GM18526 (cell line): ENCODE measurements around the gene SHISA5.

Experiments used
- POLR2A ChIP-seq: IDR thresholded peaks from 3 replicates; pipeline ENCODE4 v1.6.1; 2011; ENCODE audit not compliant: insufficient read length; ENCODE audit errors: extremely low read depth

SHISA5 gene

DNA sequence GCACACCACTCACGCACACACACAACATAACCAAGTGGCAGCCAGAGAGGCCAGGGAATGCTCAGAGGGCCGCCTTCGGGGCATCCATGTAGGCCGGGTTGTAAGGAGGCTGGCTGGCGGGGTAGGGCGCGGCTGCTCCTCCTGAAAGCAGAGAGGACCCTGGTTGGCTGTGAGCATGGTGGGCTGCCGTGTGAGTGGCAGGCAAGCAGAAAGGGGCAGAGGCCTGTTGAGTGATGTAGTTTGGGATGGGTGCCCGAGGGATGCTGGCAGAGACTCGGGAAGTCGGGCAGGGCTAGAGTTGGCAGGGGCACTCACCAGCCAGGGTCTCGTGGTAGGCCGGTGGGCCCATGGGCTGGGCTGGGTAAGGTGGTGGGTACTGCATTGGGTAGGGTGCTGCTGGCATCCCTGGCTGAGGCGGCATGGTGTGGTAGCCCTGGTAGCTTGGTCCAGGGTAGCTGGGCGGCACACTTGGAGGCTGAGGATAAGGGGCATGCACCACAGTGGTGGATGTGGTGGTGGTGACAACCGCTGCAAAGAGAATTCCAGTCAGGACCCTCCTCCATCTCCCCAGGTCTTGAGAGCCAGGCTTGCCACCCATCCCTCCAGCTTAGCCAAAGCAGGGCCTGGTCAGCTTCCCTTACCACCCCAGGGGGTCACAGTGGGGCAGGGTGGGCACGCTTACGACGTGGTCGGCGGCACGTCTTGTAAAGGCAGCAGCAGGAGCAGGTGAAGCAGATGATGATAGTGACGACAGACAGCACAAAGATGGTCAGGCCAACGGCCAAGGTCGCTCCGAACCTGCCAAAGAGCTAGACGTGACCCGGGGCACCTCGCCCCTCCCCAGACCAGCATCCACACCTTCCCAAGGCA, 34.7 kb downstream of the SHISA5 start:
- peak; percentile 16 for TF ChIP-seq POLR2A

DNA sequence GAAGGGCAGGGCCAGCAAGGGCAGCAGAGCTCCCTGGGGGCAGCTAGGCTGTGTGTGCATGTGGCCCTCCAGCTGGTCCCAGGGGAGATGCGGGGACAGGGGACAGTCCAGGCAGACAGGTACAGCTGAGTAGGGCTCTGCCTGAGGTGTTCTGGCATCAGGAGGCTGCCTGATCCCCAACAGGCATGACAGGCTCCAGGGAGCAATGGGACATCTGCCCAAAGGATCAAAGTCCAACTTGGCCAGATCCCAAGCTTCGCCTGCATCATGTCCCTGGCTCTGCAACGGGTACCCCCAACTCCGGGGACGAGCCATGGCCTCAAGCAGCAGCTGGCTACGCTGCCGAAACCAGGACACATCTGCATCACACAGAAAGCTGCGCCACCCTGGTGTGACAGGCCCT, 35.6 kb downstream of the SHISA5 start:
- TF ChIP-seq POLR2A, result no peak

DNA sequence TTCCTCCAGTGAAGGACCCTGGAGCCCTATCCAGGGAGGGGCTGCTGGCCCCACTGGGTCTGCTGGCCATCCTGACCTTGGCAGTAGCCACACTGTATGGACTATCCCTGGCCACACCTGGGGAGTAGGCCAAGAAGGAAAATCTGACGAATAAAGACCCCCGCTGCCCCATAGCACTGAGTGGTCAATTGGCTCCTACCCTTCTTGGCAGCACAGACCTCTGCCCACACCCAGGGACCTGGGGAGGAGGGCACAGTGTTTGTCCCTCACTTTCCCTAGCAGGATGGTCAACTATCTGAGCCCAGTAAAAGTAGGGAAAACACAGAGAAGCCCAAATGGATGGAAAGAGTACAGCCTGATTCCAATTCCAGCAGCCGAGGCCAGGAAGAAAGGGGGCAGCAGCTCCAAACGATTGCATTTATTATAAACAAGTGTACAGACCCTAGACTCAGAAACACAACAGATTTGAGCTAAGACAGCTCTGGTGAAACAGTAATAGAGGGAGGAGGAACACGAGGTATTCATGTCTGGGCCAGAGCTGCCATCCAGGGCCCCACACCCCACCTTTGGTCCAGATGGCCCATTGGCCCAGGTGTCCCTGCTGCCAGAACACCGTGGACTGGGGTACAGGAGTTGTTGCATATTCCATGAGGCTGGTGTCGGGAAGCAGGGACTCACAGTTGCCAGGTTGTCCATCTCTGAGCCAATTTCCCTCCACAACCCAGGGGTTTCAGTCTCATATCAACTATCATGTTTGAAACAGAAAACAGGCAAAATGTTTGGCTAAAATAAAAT, 36.3 kb downstream of the SHISA5 start:
- no peak for TF ChIP-seq POLR2A

DNA sequence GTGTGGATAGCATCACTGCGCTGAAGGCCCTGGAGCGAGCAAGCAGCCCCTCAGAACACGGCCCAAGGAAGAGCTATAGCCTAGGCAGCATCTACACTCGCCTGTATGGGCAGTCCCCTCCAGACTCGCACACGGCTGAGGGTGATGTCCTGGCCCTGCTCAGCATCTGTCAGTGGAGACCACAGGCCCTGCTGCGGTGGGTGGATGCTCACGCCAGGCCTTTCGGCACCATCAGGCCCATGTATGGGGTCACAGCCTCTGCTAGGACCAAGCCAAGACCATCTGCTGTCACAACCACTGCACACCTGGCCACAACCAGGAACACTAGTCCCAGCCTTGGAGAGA, 36.9 kb downstream of the SHISA5 start:
- no peak for TF ChIP-seq POLR2A

DNA sequence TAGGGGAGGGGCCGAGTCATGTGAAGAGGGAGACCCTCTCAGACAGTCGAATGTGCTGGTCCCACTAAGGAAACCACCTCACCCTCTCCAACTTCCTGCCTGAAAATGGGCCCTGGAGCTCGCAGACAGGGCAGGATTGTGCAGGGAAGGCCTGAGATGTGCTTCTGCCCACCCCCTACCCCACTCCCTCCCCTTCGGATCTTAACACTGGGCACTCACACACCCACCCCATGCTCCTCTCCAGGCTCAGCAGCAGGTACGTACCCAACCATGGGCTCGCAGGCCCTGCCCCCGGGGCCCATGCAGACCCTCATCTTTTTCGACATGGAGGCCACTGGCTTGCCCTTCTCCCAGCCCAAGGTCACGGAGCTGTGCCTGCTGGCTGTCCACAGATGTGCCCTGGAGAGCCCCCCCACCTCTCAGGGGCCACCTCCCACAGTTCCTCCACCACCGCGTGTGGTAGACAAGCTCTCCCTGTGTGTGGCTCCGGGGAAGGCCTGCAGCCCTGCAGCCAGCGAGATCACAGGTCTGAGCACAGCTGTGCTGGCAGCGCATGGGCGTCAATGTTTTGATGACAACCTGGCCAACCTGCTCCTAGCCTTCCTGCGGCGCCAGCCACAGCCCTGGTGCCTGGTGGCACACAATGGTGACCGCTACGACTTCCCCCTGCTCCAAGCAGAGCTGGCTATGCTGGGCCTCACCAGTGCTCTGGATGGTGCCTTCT, 37.4 kb downstream of the SHISA5 start:
- no peak for TF ChIP-seq POLR2A

DNA sequence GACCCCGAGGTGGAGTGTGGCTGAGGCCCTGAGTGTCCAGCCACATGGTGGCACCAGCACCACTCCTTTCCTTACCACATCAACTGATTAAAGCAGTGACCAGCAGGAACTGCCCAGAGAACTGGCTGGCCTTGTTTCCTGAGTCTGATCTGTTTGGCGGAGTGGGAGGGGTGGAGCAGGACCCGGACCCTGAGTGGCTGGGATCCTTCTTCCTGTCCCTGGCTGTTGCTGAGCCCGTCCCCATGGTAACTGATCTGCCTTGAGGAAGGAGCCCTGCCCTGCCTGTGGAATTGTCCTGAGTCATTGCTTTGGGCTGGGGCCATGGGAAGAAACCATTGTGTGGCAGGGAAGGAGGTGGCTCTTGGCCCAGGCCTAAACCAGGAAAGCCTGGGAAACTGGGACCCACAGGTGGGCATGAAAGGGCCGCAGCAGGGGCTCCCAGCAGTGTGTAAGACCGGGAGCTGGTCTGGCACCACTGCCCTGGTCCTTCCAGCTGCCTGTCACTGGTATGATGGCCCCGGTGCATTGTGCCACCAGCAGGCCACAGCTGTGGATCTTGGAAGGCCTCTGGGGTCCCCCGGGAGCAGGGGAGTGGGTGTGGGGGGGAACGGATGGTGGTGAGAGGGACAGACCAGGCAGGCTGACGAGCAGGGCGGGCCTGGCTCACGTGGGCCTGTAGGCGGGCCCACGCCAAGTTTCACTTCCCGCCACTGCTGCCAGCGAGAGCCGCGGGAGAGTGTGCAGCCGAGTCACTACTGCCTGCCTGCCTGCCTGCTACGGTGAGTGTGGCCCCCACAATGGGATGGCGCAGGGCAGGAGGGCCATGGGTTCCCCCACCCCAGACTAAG, 38.2 kb downstream of the SHISA5 start:
- peak; percentile 97 for TF ChIP-seq POLR2A

DNA sequence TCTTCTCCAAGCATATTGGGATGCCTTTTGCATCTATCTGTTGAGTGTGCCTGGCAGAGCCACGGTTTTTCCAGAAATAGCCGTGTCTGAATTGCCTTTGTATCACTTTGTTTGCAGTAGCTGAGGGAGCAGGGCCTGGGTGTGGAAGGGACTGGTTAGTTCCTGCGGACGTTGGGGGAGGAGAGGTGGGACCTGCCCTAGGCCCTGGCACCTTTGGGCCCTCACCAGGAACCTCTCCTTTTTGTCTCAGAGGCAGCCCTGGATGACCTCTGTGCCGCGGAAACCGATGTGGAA, 38.8 kb downstream of the SHISA5 start:
- TF ChIP-seq POLR2A, result no peak

DNA sequence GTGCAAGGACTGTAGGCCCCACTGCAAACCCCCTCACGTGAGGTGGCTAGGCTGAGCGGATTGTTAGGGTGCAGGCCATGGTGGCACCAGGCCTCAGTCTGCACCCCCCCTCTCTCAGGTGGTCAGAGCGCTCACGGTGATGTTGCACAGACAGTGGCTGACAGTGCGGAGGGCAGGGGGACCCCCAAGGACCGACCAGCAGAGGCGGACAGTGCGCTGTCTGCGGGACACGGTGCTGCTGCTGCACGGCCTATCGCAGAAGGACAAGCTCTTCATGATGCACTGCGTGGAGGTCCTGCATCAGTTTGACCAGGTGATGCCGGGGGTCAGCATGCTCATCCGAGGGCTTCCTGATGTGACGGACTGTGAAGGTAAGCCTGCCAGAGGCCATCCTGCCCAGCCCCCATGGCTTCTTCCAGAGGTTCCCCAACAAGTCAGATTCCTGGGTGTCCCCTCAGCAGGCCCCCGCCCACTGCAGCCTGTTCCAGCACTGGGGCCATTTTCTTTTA, 39.2 kb downstream of the SHISA5 start:
- TF ChIP-seq POLR2A, result no peak

DNA sequence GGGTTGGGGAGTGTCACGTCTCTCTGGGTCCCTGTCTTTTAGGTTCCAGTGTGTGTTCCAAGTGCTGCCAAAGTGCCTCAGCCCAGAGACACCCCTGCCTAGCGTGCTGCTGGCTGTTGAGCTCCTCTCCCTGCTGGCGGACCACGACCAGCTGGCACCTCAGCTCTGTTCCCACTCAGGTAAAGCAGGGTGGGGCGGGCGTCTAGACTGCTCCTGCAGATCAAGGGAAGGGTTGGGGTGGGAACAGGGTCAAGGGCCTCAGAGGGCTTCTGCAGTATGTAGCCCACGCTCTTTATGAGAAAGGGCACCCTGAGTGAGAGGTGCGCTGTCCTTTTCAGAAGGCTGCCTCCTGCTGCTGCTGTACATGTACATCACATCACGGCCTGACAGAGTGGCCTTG, 40.3 kb downstream of the SHISA5 start:
- no peak for TF ChIP-seq POLR2A

DNA sequence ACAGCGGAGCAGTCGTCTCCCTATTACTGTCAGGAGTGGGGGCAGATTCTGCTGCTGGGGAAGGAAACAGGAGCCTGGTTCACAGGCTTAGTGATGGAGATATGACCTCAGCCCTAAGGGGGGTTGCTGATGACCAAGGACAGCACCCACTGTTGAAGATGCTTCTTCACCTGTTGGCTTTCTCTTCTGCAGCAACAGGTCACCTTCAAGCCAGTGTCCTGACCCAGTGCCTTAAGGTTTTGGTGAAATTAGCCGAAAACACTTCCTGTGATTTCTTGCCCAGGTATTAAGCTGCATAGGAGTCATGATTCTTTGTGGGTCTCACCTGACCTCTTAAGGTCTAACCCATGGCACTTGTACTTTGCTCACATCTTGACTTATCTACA, 43.5 kb downstream of the SHISA5 start:
- no peak for TF ChIP-seq POLR2A

DNA sequence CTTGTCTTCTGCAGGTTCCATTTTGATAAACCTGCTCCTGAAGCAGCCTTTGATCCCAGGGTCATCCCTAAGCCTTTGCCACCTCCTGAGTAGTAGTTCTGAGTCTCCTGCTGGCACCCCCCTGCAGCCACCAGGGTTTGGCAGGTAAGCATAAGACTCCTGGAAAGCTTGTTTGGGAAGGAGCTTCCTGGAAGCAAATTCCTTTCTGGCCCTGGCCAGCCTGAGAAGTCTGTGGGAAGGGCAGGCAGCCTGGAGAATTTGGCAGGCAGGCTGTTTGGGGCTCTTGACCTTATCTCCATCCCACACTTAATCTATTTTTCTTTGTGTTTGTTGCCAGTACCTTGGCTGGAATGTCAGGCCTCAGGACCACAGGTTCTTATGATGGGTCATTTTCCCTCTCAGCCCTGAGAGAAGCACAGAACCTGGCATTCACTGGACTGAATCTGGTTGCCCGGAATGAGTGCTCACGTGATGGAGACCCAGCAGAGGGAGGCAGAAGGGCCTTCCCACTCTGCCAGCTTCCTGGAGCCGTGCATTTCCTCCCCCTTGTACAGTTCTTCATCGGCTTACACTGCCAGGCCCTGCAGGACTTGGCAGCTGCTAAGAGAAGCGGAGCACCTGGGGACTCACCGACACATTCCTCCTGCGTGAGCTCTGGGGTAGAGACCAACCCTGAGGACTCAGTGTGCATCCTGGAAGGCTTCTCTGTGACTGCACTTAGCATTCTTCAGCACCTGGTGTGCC, 44.0 kb downstream of the SHISA5 start:
- no peak for TF ChIP-seq POLR2A

DNA sequence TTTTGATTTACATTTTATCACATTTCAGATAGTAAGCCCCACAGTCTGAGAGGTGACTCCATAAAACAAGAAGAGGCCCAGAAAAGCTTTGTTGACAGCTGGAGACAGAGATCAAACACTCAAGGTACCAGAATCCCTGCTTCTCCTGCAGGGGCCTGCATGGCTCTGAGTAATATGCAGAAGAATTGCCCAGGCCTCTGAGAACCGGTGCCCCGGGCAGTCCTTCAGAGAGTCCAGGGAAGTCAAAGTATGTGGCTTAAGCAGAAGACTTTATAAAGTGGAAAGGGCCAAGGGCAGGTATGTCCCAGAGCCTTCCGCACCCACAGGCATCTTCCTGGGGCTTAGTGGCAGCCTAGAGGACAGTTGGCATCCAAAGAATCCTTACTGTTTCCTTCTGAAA, 44.6 kb downstream of the SHISA5 start:
- TF ChIP-seq POLR2A, result no peak

DNA sequence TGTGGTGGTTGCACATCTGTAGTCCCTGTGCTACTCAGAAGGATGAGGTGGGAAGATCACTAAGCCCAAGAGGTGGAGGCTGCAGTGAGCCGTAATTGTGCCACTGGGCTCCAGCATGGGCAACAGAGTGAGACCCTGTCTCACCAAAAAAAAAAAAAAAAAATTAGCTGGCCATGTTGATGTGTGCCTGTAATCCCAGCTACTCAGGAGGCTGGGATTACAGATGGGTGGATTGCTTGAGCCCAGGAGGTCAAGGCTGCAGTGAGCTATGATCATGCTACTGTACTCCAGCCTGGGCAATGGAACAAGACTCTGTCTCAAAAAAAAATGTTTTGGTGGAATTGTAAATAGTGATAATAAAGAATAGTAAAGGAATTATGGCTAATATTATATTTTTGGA, 47.5 kb downstream of the SHISA5 start:
- TF ChIP-seq POLR2A, result no peak

DNA sequence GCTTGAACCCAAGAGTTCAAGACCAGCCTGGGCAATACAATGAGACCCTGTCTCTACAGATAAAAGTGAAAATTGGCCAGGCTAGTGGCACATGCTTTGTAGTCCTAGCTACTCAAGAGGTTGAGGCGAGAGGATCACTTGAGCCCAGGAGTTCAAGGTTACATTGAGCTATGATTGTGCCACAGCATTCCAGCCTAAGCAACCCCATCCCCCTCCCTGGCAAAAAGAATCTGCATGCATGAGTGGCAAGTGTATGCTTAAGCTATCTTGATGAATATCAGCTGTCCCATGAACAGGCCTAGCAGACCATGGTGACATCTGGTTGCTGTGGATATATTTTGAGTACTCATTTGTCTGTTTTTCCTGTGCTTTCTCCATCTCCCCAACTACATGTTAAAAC, 52.7 kb downstream of the SHISA5 start:
- TF ChIP-seq POLR2A, result no peak
